ENCODE results near the gene ZNF831.

GRCh38 chr20:59224236-59224635 is 60.6 kb downstream of the ZNF831 start:
- TF ChIP-seq POLR2AphosphoS5 (IDR thresholded peaks at IDR 0.05; ENCODE audit: low read depth, low read length) (no peak), POLR2A (IDR thresholded peaks at IDR 0.05; ENCODE audit: low read depth, low read length) (no peak), TAF1 (IDR thresholded peaks at IDR 0.05; ENCODE audit: borderline replicate concordance, low read depth, low read length) (no peak)
